Stimulated activated CD4-positive, alpha-beta T cell treated with anti-CD3 and anti-CD28 coated beads, TNF-alpha, amount 100 ng/mL, for 4 hours (primary cell): Measurements from ENCODE around the gene ERVW-1.
"Not testable (repeated sequence)": the region's sequence is repeated elsewhere in the genome, so short reads cannot be mapped to it uniquely, and the experiment has no call there.

Experiments used
- DNase-seq, 3 experiments: peaks; one replicate each; pipeline ENCODE4 v3.0.0-alpha.2; 2020; ENCODE audit warnings: low read depth in 3 of 3

The ERVW-1 gene

GRCh38 chr7:92475261-92475770 is 2.4 kb downstream of the ERVW-1 start:
- not testable (repeated sequence) for DNase-seq

GRCh38 chr7:92473989-92474388 is 3.8 kb downstream of the ERVW-1 start:
- not testable (repeated sequence) for DNase-seq

GRCh38 chr7:92468589-92468988 is 9.2 kb downstream of the ERVW-1 start:
- not testable (repeated sequence) for DNase-seq

- no peak for DNase-seq
Observed at GRCh38 chr7:92466682-92467081, 11.1 kb downstream of the ERVW-1 start.

GRCh38 chr7:92464515-92464914 is 13.2 kb downstream of the ERVW-1 start:
- DNase-seq: no peak

- no peak for DNase-seq
Observed at GRCh38 chr7:92462560-92462959, 15.2 kb downstream of the ERVW-1 start.

GRCh38 chr7:92461027-92462003 is 16.4 kb downstream of the ERVW-1 start:
- DNase-seq: no peak

- DNase-seq: no peak
Observed at GRCh38 chr7:92460510-92460909, 17.2 kb downstream of the ERVW-1 start.

GRCh38 chr7:92460109-92460508 is 17.6 kb downstream of the ERVW-1 start:
- no peak for DNase-seq

- no peak for DNase-seq
Observed at GRCh38 chr7:92456236-92456635, 21.5 kb downstream of the ERVW-1 start.

GRCh38 chr7:92451645-92452044 is 26.1 kb downstream of the ERVW-1 start:
- DNase-seq: no peak

- peak; percentile 23 to 32 (median 28) for DNase-seq
Observed at GRCh38 chr7:92448205-92448747, 29.5 kb downstream of the ERVW-1 start.

- DNase-seq: peak; percentile 59 to 66 (median 63)
Observed at GRCh38 chr7:92447345-92448204, 30.2 kb downstream of the ERVW-1 start, which contains the start of gene GATAD1. Gene GATAD1, plus strand, starts transcription at chr7:92447482. Its CDS starts 248 bp downstream, at chr7:92447730.

- DNase-seq: no peak
Observed at GRCh38 chr7:92446869-92447344, 30.8 kb downstream of the ERVW-1 start.

GRCh38 chr7:92442720-92443119 is 35.0 kb downstream of the ERVW-1 start:
- not testable (repeated sequence) for DNase-seq

GRCh38 chr7:92437956-92438491 is 39.7 kb downstream of the ERVW-1 start:
- DNase-seq: no peak

GRCh38 chr7:92436612-92437445 is 40.9 kb downstream of the ERVW-1 start:
- no peak for DNase-seq

- DNase-seq: no peak
Observed at GRCh38 chr7:92435542-92435941, 42.2 kb downstream of the ERVW-1 start.

GRCh38 chr7:92433019-92433418 is 44.7 kb downstream of the ERVW-1 start:
- DNase-seq: no peak

GRCh38 chr7:92432299-92432946 is 45.3 kb downstream of the ERVW-1 start:
- DNase-seq: no peak
